ENCODE measurements around the gene KPNB1.

Gene KPNB1

DNA sequence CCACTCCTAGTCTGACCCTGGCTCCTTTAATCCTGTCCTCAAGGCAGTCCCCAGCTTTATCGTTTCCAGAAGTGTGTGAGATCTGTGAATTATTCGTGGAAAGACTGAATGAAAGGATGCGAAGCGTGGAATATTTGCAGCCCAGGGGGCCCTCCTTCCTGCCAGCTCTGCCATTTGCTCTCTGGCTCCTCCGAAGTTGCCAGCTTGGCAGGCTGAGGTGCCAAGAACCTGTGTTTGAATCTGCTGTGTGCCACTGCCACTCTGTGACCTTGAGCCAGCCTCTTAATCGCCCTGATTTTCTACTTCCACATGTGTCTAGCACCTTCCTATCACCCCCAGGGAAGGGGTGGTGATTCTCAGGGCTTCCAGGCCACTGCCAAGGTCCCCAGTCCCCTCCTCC lies 55.0 kb downstream of the KPNB1 start:
- no peak overlapping the region for H3K4me3 ChIP-seq (ENCODE audit: low read length)
- TF ChIP-seq, protein P1, sequence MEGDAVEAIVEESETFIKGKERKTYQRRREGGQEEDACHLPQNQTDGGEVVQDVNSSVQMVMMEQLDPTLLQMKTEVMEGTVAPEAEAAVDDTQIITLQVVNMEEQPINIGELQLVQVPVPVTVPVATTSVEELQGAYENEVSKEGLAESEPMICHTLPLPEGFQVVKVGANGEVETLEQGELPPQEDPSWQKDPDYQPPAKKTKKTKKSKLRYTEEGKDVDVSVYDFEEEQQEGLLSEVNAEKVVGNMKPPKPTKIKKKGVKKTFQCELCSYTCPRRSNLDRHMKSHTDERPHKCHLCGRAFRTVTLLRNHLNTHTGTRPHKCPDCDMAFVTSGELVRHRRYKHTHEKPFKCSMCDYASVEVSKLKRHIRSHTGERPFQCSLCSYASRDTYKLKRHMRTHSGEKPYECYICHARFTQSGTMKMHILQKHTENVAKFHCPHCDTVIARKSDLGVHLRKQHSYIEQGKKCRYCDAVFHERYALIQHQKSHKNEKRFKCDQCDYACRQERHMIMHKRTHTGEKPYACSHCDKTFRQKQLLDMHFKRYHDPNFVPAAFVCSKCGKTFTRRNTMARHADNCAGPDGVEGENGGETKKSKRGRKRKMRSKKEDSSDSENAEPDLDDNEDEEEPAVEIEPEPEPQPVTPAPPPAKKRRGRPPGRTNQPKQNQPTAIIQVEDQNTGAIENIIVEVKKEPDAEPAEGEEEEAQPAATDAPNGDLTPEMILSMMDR (conservative IDR thresholded peaks at IDR 0.05; ENCODE audit: low read depth, low read length), result no peak

DNA sequence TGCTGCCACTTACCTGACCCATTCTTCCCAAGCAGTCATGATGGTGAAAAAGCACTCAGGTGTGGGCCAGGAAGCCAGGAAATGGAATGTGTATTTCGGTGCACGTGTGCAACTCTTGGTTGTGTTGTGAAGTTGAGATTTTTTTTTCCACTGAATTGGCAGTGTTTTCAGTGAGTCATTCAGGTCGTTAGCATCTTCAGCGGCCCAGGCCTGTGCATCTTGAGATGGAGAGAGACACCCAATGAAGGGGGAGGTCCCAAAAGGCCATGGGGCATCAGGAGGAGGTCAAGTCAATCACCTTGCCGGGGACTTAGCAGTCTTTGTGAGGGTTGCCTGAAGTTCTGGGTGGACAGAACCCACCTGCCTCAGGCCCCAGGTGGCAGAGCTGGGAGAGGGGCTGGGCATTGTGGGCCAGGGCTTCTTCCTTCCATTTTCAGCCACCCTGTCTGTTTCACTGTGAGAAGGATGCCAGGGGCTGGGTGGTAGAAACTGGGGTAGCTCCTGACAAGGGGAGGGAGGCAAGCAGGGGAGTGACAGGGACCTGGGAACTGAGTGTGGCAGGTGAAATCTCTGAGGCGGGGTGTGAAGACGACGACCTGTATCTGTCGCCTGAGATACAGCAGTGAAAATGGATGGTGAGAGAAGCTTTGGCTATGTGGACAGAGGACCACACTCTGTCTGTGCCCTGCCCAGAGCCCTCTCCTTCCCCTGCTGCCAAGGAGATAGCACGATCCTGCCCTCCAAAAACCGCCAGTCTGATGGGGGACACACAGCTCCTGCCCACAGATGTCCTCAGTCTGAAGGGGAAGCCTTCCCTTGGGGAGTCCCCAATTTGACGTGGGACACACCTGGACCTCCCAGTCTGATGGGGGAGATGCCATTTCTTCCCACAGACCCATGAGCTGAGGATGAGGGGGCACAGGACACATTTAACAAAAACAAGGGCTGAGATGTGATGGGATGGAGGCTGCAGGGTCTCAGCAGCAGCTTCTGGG lies 56.1 kb downstream of the KPNB1 start:
- no peak overlapping the region for H3K4me3 ChIP-seq (ENCODE audit: low read length)
- TF ChIP-seq, protein P1 (conservative IDR thresholded peaks at IDR 0.05; ENCODE audit: low read depth, low read length), result no peak
- no peak for DNase-seq (ENCODE audit: low read depth)

More for the DNA sequence above, 55.0 kb downstream of the KPNB1 start:
- DNase-seq (ENCODE audit: low read depth), result no peak

DNA sequence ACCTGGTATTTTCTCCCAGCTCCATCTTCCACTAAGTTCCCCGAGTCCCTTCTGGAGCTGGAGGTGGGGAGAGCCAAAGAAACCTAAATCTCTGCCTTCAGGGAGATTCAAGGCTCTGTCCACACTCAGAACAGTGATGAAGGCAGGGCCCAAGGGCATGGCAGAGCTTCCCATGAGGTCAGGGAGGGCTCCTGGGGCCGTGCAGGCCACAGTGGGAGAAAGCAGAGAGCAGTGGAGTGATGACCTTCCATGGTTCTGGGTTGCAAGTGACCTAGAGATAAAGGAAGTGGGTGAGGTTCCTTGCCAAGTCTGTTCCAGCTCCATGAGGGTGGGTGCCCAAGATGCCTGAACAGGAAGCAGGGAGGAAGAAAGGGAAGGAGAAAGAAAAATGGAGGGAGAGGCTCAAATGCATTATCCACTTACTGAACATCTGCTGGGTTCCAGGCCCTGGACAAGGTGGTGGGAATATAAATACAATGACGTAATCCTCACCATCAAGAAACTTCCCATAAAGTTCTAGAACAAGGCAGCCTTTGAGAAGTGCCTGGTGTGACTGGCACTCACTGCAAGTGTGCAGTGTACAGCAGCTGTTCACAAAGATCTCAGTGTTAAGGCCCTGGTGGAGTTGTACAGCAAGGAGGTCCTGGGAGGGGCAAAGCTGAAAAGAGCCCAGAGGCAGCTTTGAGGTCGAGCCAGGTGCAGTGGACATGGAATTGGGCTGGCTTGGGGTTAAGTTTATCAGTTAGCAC lies 57.5 kb downstream of the KPNB1 start:
- no peak for DNase-seq (ENCODE audit: low read depth)
- TF ChIP-seq, protein P1 (conservative IDR thresholded peaks at IDR 0.05; ENCODE audit: low read depth, low read length), result no peak
- no peak overlapping the region for H3K4me3 ChIP-seq (ENCODE audit: low read length)

DNA sequence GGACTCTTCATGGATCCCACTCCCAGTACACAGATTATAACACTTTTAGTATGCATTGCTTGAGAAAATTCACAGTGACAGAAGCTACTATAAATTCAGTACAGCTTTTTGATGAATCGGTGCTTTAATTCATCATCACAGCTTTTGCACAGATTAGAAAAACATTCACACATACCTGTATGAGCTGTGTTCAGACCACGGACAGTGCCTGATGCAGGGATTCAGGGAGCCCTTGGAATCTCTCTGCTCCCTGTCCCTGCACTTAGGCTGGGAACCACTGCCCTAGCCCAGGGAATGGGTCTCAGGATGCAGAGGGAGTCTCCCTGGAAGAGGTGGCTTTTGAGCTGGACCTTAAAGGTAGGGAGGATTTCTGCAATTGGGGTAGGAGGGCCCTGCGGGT lies 58.2 kb downstream of the KPNB1 start:
- TF ChIP-seq, protein P1 (conservative IDR thresholded peaks at IDR 0.05; ENCODE audit: low read depth, low read length), result no peak
- DNase-seq (ENCODE audit: low read depth), result no peak
- H3K4me3 ChIP-seq (ENCODE audit: low read length), result no peak overlapping the region

DNA sequence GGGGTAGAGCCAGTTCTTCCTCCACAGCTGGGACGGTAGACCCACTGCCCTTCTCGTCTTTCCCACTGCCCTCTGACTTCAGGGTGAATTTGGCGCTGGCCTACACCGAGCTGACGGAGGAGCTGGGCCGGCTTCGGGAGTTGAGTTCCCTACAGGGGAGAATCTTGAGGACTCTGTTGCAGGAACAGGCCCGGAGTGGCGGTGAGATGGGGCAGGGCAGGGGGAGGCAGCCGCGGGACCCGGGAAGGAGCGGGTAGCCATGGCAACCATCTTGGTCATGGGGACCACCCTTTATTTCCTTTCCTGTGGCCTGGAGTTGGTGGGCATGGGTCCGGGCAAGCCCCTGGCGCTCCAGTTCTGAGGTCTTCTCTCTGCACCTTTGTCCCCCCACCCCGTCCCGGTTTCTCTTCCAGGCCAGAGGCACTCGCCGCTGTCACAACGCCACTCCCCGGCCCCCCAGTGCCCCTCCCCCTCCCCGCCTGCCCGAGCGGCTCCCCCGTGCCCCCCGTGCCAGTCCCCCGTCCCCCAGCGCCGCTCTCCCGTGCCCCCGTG lies 58.7 kb downstream of the KPNB1 start:
- TF ChIP-seq, protein P1 (conservative IDR thresholded peaks at IDR 0.05; ENCODE audit: low read depth, low read length), result no peak
- no peak overlapping the region for H3K4me3 ChIP-seq (ENCODE audit: low read length)
- DNase-seq (ENCODE audit: low read depth), result no peak

DNA sequence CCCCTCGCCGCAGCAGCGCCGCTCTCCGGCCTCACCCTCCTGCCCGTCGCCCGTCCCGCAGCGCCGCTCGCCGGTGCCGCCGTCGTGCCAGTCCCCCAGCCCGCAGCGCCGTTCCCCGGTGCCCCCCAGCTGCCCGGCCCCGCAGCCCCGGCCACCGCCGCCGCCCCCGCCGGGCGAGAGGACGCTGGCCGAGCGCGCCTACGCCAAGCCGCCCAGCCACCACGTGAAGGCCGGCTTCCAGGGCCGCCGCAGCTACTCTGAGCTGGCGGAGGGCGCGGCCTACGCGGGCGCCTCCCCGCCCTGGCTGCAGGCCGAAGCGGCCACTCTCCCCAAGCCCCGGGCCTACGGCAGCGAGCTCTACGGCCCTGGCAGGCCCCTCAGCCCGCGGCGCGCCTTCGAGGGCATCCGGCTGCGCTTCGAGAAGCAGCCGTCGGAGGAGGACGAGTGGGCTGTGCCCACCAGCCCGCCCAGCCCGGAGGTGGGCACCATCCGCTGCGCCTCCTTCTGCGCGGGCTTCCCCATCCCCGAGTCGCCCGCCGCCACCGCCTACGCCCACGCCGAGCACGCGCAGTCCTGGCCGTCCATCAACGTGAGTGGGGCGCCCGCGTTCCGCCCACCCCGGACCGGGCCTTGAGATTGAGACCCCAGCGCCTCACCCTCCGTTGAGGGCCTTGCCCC lies 59.3 kb downstream of the KPNB1 start:
- H3K4me3 ChIP-seq (ENCODE audit: low read length), result no peak overlapping the region
- TF ChIP-seq, protein P1 (conservative IDR thresholded peaks at IDR 0.05; ENCODE audit: low read depth, low read length), result no peak
- DNase-seq (ENCODE audit: low read depth), result no peak
